Measurements from ENCODE around the gene GMEB2. TPM values are rescaled to one million over a fixed set of nuclear protein-coding genes. Genes with fewer than 3 reads are reported as not detected.
A peak's percentile ranks its signal among the peaks of the same experiment; 100 is the strongest.
"Not testable (repeated sequence)": the region's sequence is repeated elsewhere in the genome, so short reads cannot be mapped to it uniquely, and the experiment has no call there.

Gene GMEB2
- total RNA-seq, 2 experiments from 2014 or later = 14.0 to 14.1 TPM

- Mint-ChIP-seq H3K9me3 (ENCODE audit: low read depth) (no peaks in the 10 kb centered on the region), H3K27me3 (no peaks in the 10 kb centered on the region), H3K4me1 (peaks cover 22% of the 10 kb centered on the region), H3K27ac (no peak overlapping the region), H3K36me3 (ENCODE audit: low read depth) (no peaks in the 10 kb centered on the region), H3K4me3 (no peak overlapping the region)
- intact Hi-C loops (cut with DNase I, micrococcal nuclease) = no loop called here
- ChIA-PET CTCF (interaction anchor here (0.9 kb wide), 1 partner anchor 128 kb away, joined by 5 read pairs; no protein-coding TSS in a partner anchor), POLR2A (interaction anchor here (0.8 kb wide), 1 partner anchor 61 kb away, joined by 3 read pairs; the partner anchor contains the start of gene GMEB2)
- DNase-seq (no peak), ATAC-seq (no peak)
These were observed 61.1 kb downstream of the GMEB2 start for GRCh38 chr20:63565699-63566335.

GRCh38 chr20:63565021-63565698 is 61.7 kb downstream of the GMEB2 start:
- Mint-ChIP-seq H3K27ac (no peak overlapping the region), H3K4me1 (peaks cover 22% of the 10 kb centered on the region), H3K36me3 (ENCODE audit: low read depth) (peaks cover 3% of the 10 kb centered on the region), H3K9me3 (ENCODE audit: low read depth) (no peaks in the 10 kb centered on the region), H3K4me3 (no peak overlapping the region), H3K27me3 (no peaks in the 10 kb centered on the region)
- intact Hi-C loops (cut with DNase I, micrococcal nuclease) = no loop called here
- CTCF ChIA-PET = interaction anchor here (0.7 kb wide), 1 partner anchor 62 kb away, joined by 3 read pairs; no protein-coding TSS in a partner anchor
- ATAC-seq (no peak), DNase-seq (no peak)
- POLR2A ChIA-PET = interaction anchor here (0.8 kb wide), 1 partner anchor 62 kb away, joined by 3 read pairs; the partner anchor contains the start of gene GMEB2

GRCh38 chr20:63564036-63564810 is 62.7 kb downstream of the GMEB2 start:
- Mint-ChIP-seq H3K4me1 (peaks cover 20% of the 10 kb centered on the region), H3K9me3 (ENCODE audit: low read depth) (no peaks in the 10 kb centered on the region), H3K27me3 (no peaks in the 10 kb centered on the region), H3K27ac (no peak overlapping the region), H3K36me3 (ENCODE audit: low read depth) (peaks cover 3% of the 10 kb centered on the region), H3K4me3 (no peak overlapping the region)
- ATAC-seq = no peak
- intact Hi-C loops (cut with DNase I, micrococcal nuclease) = no loop called here
- DNase-seq = no peak
- CTCF ChIA-PET = interaction anchor here (0.7 to 0.9 kb wide), 2 partner anchors 63 to 74 kb away, joined by 3 read pairs; no protein-coding TSS in a partner anchor
- POLR2A ChIA-PET = no interaction called here

GRCh38 chr20:63563225-63563935 is 63.5 kb downstream of the GMEB2 start:
- Mint-ChIP-seq H3K4me3 (no peak overlapping the region), H3K27me3 (no peaks in the 10 kb centered on the region), H3K4me1 (peaks cover 13% of the 10 kb centered on the region), H3K27ac (no peak overlapping the region), H3K36me3 (ENCODE audit: low read depth) (peaks cover 3% of the 10 kb centered on the region), H3K9me3 (ENCODE audit: low read depth) (no peaks in the 10 kb centered on the region)
- DNase-seq = no peak
- no peak for ATAC-seq
- ChIA-PET POLR2A (no interaction called here), CTCF (interaction anchor here (0.9 kb wide), 1 partner anchor 75 kb away, joined by 3 read pairs; no protein-coding TSS in a partner anchor)
- intact Hi-C loops (cut with DNase I, micrococcal nuclease) = no loop called here

- ChIA-PET CTCF (interaction anchor here (0.9 kb wide), 1 partner anchor 76 kb away, joined by 3 read pairs; no protein-coding TSS in a partner anchor), POLR2A (no interaction called here)
- no peaks in the 10 kb centered on the region for H3K27me3 Mint-ChIP-seq
- no peaks in the 10 kb centered on the region for H3K9me3 Mint-ChIP-seq (ENCODE audit: low read depth)
- H3K36me3 Mint-ChIP-seq (ENCODE audit: low read depth) = peaks cover 3% of the 10 kb centered on the region
- no peak overlapping the region for H3K27ac Mint-ChIP-seq
- ATAC-seq (no peak), DNase-seq (no peak)
- peaks cover 5% of the 10 kb centered on the region for H3K4me1 Mint-ChIP-seq
- no peak overlapping the region for H3K4me3 Mint-ChIP-seq
- intact Hi-C loops (cut with DNase I, micrococcal nuclease) = no loop called here
These were observed 64.3 kb downstream of the GMEB2 start for GRCh38 chr20:63562461-63563224.

- DNase-seq (no peak), ATAC-seq (no peak)
- Mint-ChIP-seq H3K27me3 (no peaks in the 10 kb centered on the region), H3K9me3 (ENCODE audit: low read depth) (no peaks in the 10 kb centered on the region), H3K27ac (no peak overlapping the region), H3K4me3 (no peak overlapping the region), H3K4me1 (no peaks in the 10 kb centered on the region), H3K36me3 (ENCODE audit: low read depth) (peaks cover 3% of the 10 kb centered on the region)
- intact Hi-C loops (cut with DNase I, micrococcal nuclease) = no loop called here
- CTCF ChIA-PET = interaction anchor here (1.0 kb wide), 1 partner anchor 24 kb away, joined by 3 read pairs; the partner anchor contains the start of gene PTK6
- POLR2A ChIA-PET = no interaction called here
These were observed 65.1 kb downstream of the GMEB2 start for GRCh38 chr20:63561624-63562396.

- H3K27me3 Mint-ChIP-seq = no peaks in the 10 kb centered on the region
- H3K9me3 Mint-ChIP-seq (ENCODE audit: low read depth) = no peaks in the 10 kb centered on the region
- ATAC-seq (no peak), DNase-seq (no peak)
- H3K4me1 Mint-ChIP-seq = no peaks in the 10 kb centered on the region
- intact Hi-C loops (cut with DNase I, micrococcal nuclease) = no loop called here
- no peak overlapping the region for H3K4me3 Mint-ChIP-seq
- H3K27ac Mint-ChIP-seq = no peak overlapping the region
- ChIA-PET POLR2A (interaction anchor here (0.7 kb wide), 1 partner anchor 739 kb away, joined by 4 read pairs; no protein-coding TSS in a partner anchor), CTCF (interaction anchor here (1.0 kb wide), 1 partner anchor 23 kb away, joined by 3 read pairs; the partner anchor contains the start of gene PTK6)
- peaks cover 3% of the 10 kb centered on the region for H3K36me3 Mint-ChIP-seq (ENCODE audit: low read depth)
These were observed 65.9 kb downstream of the GMEB2 start for GRCh38 chr20:63560856-63561609.

- Mint-ChIP-seq H3K27me3 (no peaks in the 10 kb centered on the region), H3K27ac (no peak overlapping the region), H3K4me1 (no peaks in the 10 kb centered on the region), H3K36me3 (ENCODE audit: low read depth) (peaks cover 3% of the 10 kb centered on the region), H3K4me3 (no peak overlapping the region), H3K9me3 (ENCODE audit: low read depth) (no peaks in the 10 kb centered on the region)
- intact Hi-C loops (cut with DNase I, micrococcal nuclease) = no loop called here
- DNase-seq (no peak), ATAC-seq (no peak)
- ChIA-PET CTCF (no interaction called here), POLR2A (interaction anchor here (0.7 kb wide), 1 partner anchor 738 kb away, joined by 4 read pairs; no protein-coding TSS in a partner anchor)
These were observed 66.5 kb downstream of the GMEB2 start for GRCh38 chr20:63560333-63560805.

- POLR2A ChIA-PET; H3K27me3 Mint-ChIP-seq; H3K27ac Mint-ChIP-seq; ATAC-seq; H3K9me3 Mint-ChIP-seq (ENCODE audit: low read depth); CTCF ChIA-PET; H3K4me3 Mint-ChIP-seq; intact Hi-C loops (cut with DNase I, micrococcal nuclease); H3K4me1 Mint-ChIP-seq; H3K36me3 Mint-ChIP-seq (ENCODE audit: low read depth): not testable (repeated sequence)
- DNase-seq = peak; percentile 57
These were observed 67.2 kb downstream of the GMEB2 start for GRCh38 chr20:63559485-63560332.

All from activated CD4-positive, alpha-beta T cell treated with anti-CD3 and anti-CD28 coated beads for 36 hours (primary cell).